MM.1S (cell line): Measurements from ENCODE around the gene OSTF1.

Experiments
- EZH2 ChIP-seq: fragments of 300-600 bp; sonication (generic); optimal IDR thresholded peaks from 2 replicates; pipeline ENCODE3; 2017; ENCODE audit warnings: low read depth, mild to moderate bottlenecking, antibody characterized with exemption, low read length, mixed read lengths
- EZH2phosphoT487 ChIP-seq: fragments of 300-600 bp; sonication (generic); IDR thresholded peaks from 2 replicates; pipeline ENCODE4 v1.6.1; 2018; ENCODE audit warnings: antibody characterized with exemption, low read length
- TF ChIP-seq, protein P1 (sequence below): fragments of 300-600 bp; sonication (generic); IDR thresholded peaks from 2 replicates; pipeline ENCODE4 v1.5.1; 2016; ENCODE audit warnings: antibody characterized with exemption, low read length, mixed read lengths

DNA sequence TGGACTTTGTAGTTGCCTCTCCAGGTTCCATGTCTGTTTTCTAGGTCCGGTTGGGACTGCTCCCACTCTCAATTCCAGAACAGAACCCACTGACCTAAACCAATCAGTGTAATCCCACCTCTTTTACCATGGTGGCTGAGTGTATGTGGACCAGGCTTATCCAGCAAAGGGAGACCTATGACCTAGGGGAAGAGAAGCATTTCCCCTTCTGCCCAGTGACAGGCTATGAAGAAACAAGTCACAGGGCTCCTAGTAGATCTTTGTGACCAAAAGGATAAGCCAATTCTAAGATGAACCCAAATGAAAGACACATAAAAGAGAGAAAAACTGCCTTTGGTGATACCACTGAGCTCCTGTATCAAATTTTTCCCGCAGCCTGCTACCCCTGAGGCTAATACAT, 6.7 kb upstream of the OSTF1 start:
- TF ChIP-seq EZH2 (no peak), EZH2phosphoT487 (no peak)
- TF ChIP-seq, protein P1, sequence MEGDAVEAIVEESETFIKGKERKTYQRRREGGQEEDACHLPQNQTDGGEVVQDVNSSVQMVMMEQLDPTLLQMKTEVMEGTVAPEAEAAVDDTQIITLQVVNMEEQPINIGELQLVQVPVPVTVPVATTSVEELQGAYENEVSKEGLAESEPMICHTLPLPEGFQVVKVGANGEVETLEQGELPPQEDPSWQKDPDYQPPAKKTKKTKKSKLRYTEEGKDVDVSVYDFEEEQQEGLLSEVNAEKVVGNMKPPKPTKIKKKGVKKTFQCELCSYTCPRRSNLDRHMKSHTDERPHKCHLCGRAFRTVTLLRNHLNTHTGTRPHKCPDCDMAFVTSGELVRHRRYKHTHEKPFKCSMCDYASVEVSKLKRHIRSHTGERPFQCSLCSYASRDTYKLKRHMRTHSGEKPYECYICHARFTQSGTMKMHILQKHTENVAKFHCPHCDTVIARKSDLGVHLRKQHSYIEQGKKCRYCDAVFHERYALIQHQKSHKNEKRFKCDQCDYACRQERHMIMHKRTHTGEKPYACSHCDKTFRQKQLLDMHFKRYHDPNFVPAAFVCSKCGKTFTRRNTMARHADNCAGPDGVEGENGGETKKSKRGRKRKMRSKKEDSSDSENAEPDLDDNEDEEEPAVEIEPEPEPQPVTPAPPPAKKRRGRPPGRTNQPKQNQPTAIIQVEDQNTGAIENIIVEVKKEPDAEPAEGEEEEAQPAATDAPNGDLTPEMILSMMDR: no peak
